Transverse colon (tissue), 3 donors: ENCODE results near the gene MVP.

Source experiments
- EP300 ChIP-seq: sonication (generic); formaldehyde crosslinking; IDR thresholded peaks from one replicate; pipeline ENCODE4 v1.6.1; 2017; ENCODE audit warnings: antibody characterized with exemption, low read depth
- POLR2AphosphoS5 ChIP-seq, 3 donors: sonication (generic); formaldehyde crosslinking; IDR thresholded peaks; one replicate each; pipeline ENCODE4 v1.6.1; 2016; ENCODE audit warnings: antibody characterized with exemption in 3 of 3

GRCh38 chr16:29820271-29820701 lies at the start of gene MVP:
- TF ChIP-seq EP300 (peak; percentile 52), POLR2AphosphoS5 (IDR thresholded peaks at IDR 0.05) (peak; percentile 92 to 96 (median 94))
